K562 (cell line): Measurements from ENCODE around the gene PRDM11. TPM values are rescaled to one million over a fixed set of nuclear protein-coding genes. Genes with fewer than 3 reads are reported as not detected.

Source experiments
- ATAC-seq: fragments of 200-7000 bp; cut with Tn5 transposase; 3 replicates; pipeline ENCODE4 v1.9.1; 2020; ENCODE audit warnings: moderate library complexity
- BruUV-seq: library from RNA; stranded (reverse); fragments of 400-500 nt; replicated peaks from 2 replicates; lab custom pipeline; 2021; lab: Mats Ljungman, UMichigan
- CTCF ChIA-PET: fragments of 300-600 bp; formaldehyde crosslinking; extraction: SDS; loops from one replicate; lab custom pipeline; 2021; ENCODE audit warnings: low intra/inter-chr PET ratio; lab: Yijun Ruan, JAX
- POLR2A ChIA-PET: fragments of 300-600, 350-650 bp; sonication (Branson Sonifier 250); formaldehyde crosslinking; extraction: SDS; loops from one replicate; lab custom pipeline; 2021; ENCODE audit warnings: antibody characterized with exemption, inconsistent platforms; lab: Yijun Ruan, JAX
- DNase-seq, 4 experiments: peaks; one replicate each; pipeline versions ENCODE4 v3.0.0 to v3.0.0-alpha.2; 2011 to 2018; ENCODE audit warnings: low spot score in 3 of 4, mixed read lengths in 3 of 4; ENCODE audit errors: extremely low read depth in 1 of 4
- FAIRE-seq: peaks from 2 replicates; lab custom pipeline; 2011; peaks lifted over from hg19 to GRCh38; lab: Jason Lieb, UNC
- H2AFZ ChIP-seq: 2 replicates; pipeline ENCODE4 v1.6.0; 2011; ENCODE audit warnings: low read depth, low read length, control low read depth, inconsistent platforms
- H3K27ac ChIP-seq: fragments of 200-600 bp; 3 replicates; pipeline ENCODE4 v1.8.0; 2011; ENCODE audit warnings: low read depth, mild to moderate bottlenecking, control low read depth, inconsistent platforms, low read length, moderate library complexity, mixed read lengths; ENCODE audit errors: extremely low read depth
- H3K27me3 ChIP-seq, 2 experiments: fragments of 300-600 bp in 1 of 2; 2 replicates in 1 of 2; 3 replicates in 1 of 2; pipeline versions ENCODE4 v1.6.0 to v1.8.0; 2011; ENCODE audit warnings: inconsistent platforms in 2 of 2, low read length in 2 of 2, mild to moderate bottlenecking in 1 of 2, mixed read lengths in 1 of 2, moderate library complexity in 1 of 2; ENCODE audit not compliant: control insufficient read depth in 2 of 2, insufficient read depth in 2 of 2
- H3K36me3 ChIP-seq: fragments of 300-600 bp; 3 replicates; pipeline ENCODE4 v1.8.0; 2011; ENCODE audit warnings: mild to moderate bottlenecking, low read length, inconsistent platforms; ENCODE audit not compliant: control insufficient read depth, insufficient read depth
- H3K4me1 ChIP-seq, 2 experiments: fragments of 200-600 bp in 1 of 2; replicated peaks in 1 of 2; 2 replicates in 1 of 2; 3 replicates in 1 of 2; pipeline versions ENCODE4 v1.5.1 to v1.8.0; 2011; ENCODE audit warnings: inconsistent platforms in 2 of 2, low read length in 2 of 2, mild to moderate bottlenecking in 1 of 2, mixed read lengths in 1 of 2, moderate library complexity in 1 of 2; ENCODE audit not compliant: control insufficient read depth in 2 of 2, insufficient read depth in 2 of 2
- H3K4me2 ChIP-seq: 2 replicates; pipeline ENCODE4 v1.6.1; 2011; ENCODE audit warnings: low read length, control low read depth, inconsistent platforms, mixed read lengths; ENCODE audit not compliant: insufficient read depth
- H3K4me3 ChIP-seq: fragments of 200-600 bp; sonication (generic), shearing (Covaris generic); 2 replicates; pipeline ENCODE4 v1.5.1; 2016; ENCODE audit warnings: control low read depth, inconsistent platforms
- H3K79me2 ChIP-seq: fragments of 200-600 bp; 3 replicates; pipeline ENCODE4 v1.8.0; 2011; ENCODE audit warnings: low read length, inconsistent platforms; ENCODE audit not compliant: control insufficient read depth, insufficient read depth
- H3K9ac ChIP-seq, 2 experiments: 2 replicates each; pipeline versions ENCODE4 v1.6.0 to v1.6.1; 2011; ENCODE audit warnings: low read depth in 2 of 2, low read length in 2 of 2, control low read depth in 1 of 2, inconsistent platforms in 1 of 2, mild to moderate bottlenecking in 1 of 2, mixed read lengths in 1 of 2; ENCODE audit not compliant: insufficient read depth in 1 of 2
- H3K9me1 ChIP-seq: one replicate; pipeline ENCODE4 v1.6.0; 2011; ENCODE audit warnings: inconsistent platforms, mild to moderate bottlenecking, low read length, moderate library complexity; ENCODE audit not compliant: control insufficient read depth, insufficient read depth
- H3K9me3 ChIP-seq: replicated peaks from 2 replicates; pipeline ENCODE4 v1.5.1; 2011; ENCODE audit warnings: low read depth, low read length, inconsistent platforms; ENCODE audit not compliant: control insufficient read depth, insufficient read depth
- H4K20me1 ChIP-seq: replicated peaks from 2 replicates; pipeline ENCODE4 v1.6.1; 2011; ENCODE audit warnings: low read length, inconsistent platforms, mixed read lengths; ENCODE audit not compliant: control insufficient read depth, insufficient read depth
- NR2C1 ChIP-seq, 2 experiments: fragments of 450-650 bp; IDR thresholded peaks; 2 replicates each; pipeline ENCODE4 v1.6.1; 2017; ENCODE audit warnings: mild to moderate bottlenecking in 2 of 2, antibody characterized with exemption in 1 of 2, inconsistent platforms in 1 of 2, missing compliant biosample characterization in 1 of 2, missing genetic modification characterization in 1 of 2
- NR2C2 ChIP-seq, 2 experiments: fragments of 200-800 bp in 1 of 2; sonication (Bioruptor generic) in 1 of 2; sonication (generic) in 1 of 2; formaldehyde crosslinking in 1 of 2; IDR thresholded peaks; 2 replicates each; pipeline versions ENCODE4 v1.6.1 to v1.8.0; 2016 to 2022; ENCODE audit warnings: mild to moderate bottlenecking in 1 of 2, missing compliant biosample characterization in 1 of 2, missing genetic modification characterization in 1 of 2, missing genetic modification reagents in 1 of 2
- RERE ChIP-seq: sonication (generic); formaldehyde crosslinking; IDR thresholded peaks from 2 replicates; pipeline ENCODE4 v1.8.0; 2023; ENCODE audit warnings: missing genetic modification reagents, mild to moderate bottlenecking, borderline replicate concordance
- U2AF2 ChIP-seq: fragments of 200-400 bp; formaldehyde crosslinking; optimal IDR thresholded peaks from 2 replicates; pipeline ENCODE3; 2017; ENCODE audit warnings: low read depth, mild to moderate bottlenecking, low read length
- ZNF263 ChIP-seq: sonication (generic); formaldehyde crosslinking; IDR thresholded peaks from 2 replicates; pipeline ENCODE4 v1.8.0; 2022; ENCODE audit warnings: mild to moderate bottlenecking, missing genetic modification reagents, borderline replicate concordance
- WGBS: fragments of 100-300 bp; shearing (Covaris generic); methylation state at CpG from one replicate; pipeline ENCODE4 v1.1.6; 2016; ENCODE audit warnings: low coverage, mixed read lengths; ENCODE audit not compliant: insufficient coverage; ENCODE audit errors: missing lambda C conversion rate; 5-methylcytosine and 5-hydroxymethylcytosine counted together
- in situ Hi-C: fragments of 300-500 bp; cut with MboI; formaldehyde crosslinking; loops from 4 replicates; pipeline ENCODE4 v1.15.0; 2018; ENCODE audit warnings: inconsistent platforms, mixed read lengths
- intact Hi-C: fragments of 100-400 bp; cut with micrococcal nuclease; formaldehyde crosslinking; loops from 2 replicates; pipeline ENCODE4 v1.14.2; 2022
- polyA plus RNA-seq, 8 experiments: library from polyadenylated mRNA; depleted of rRNA in 4 of 8; stranded (reverse) in 5 of 8; unstranded in 3 of 8; fragments of >200 nt; fragmentation: Nextera tagmentation in 2 of 8; fragmentation: Illumina TruSeq in 1 of 8; extraction: Ambion mirVana in 2 of 8; extraction: Trizol in 1 of 8; gene quantifications; 2 replicates each; pipeline versions ENCODE4 v1.2.1 to v1.2.3, GENCODE V29; 2011 to 2014; ENCODE audit warnings: inconsistent platforms in 1 of 8, missing spikeins in 1 of 8
- total RNA-seq, 7 experiments: library from RNA; depleted of rRNA in 6 of 7; stranded (reverse); fragments of >200 nt in 6 of 7; fragmentation: Illumina TruSeq in 2 of 7; extraction: Trizol in 2 of 7; gene quantifications; 2 replicates each; pipeline versions ENCODE4 v1.2.1 to v1.2.3, GENCODE V29; 2011 to 2021; ENCODE audit warnings: low replicate concordance in 1 of 7

PRDM11 gene
- total and polyA plus RNA-seq, 9 of the 15 experiments (the other 6 are each of a cell fraction or from before 2014, with no cell fraction given): 0.01 to 1.1 (median 0.29) TPM

- 3% methylated on average over 7 of the region's 8 CpGs for WGBS
- intact Hi-C loops (no loop called here), in situ Hi-C loops (no loop called here)
- Histone ChIP-seq H3K27ac (no peak overlapping the region), H3K9ac (no peak overlapping the region), H2AFZ (no peak overlapping the region), H4K20me1 (no peaks in the 10 kb centered on the region), H3K9me3 (no peaks in the 10 kb centered on the region), H3K9me1 (no peaks in the 10 kb centered on the region), H3K27me3 (peaks cover 2 to 18% of the 10 kb centered on the region in 2 experiments; a peak in 2 of 5 replicates), H3K79me2 (no peaks in the 10 kb centered on the region), H3K4me1 (no peaks in the 10 kb centered on the region), H3K4me2 (no peak overlapping the region), H3K4me3 (no peak overlapping the region), H3K36me3 (no peaks in the 10 kb centered on the region)
- FAIRE-seq (no peak), DNase-seq (no peak), ATAC-seq (no peak)
- POLR2A ChIA-PET: interaction anchor here (0.8 kb wide), 1 partner anchor 45 kb away, joined by 3 read pairs; no protein-coding TSS in a partner anchor
- TF ChIP-seq RERE (CRISPR knock-in tag): no peak
- no peak for TF ChIP-seq ZNF263 (CRISPR knock-in tag)
- peak; percentile 63; the same call in 1 of the 2 replicates for TF ChIP-seq NR2C1 (IDR thresholded peaks at IDR 0.05)
- TF ChIP-seq NR2C1 (tag; IDR thresholded peaks at IDR 0.05): peak; percentile 79
- no peak for TF ChIP-seq U2AF2
- TF ChIP-seq NR2C2 (CRISPR knock-in tag; IDR thresholded peaks at IDR 0.05): no peak
- TF ChIP-seq NR2C2 (tag; IDR thresholded peaks at IDR 0.05): peak; percentile 67
- CTCF ChIA-PET: no interaction called here
- BruUV-seq: no TSS peak
Measured at GRCh38 chr11:45245218-45246045, 99.0 kb downstream of the PRDM11 start.
